DMS53 treated with DMSO at 0.1 percent for 48 hours (cell line): ENCODE measurements around the gene CEL.
A peak's percentile ranks its signal among the peaks of the same experiment; 100 is the strongest.
"Not testable (repeated sequence)": the region's sequence is repeated elsewhere in the genome, so short reads cannot be mapped to it uniquely, and the experiment has no call there.

Source experiments
- DNase-seq: peaks from one replicate; lab custom pipeline; 2025; ENCODE audit not compliant: unreplicated experiment; lab: John Stamatoyannopoulos, UW

CEL gene

GRCh38 chr9:133061764-133062145 is at the start of gene CEL:
Gene CEL (plus strand): TSS chr9:133061981. CDS start chr9:133062003, 22 bp downstream.
- not testable (repeated sequence) for DNase-seq

- DNase-seq: no peak
These were observed 47.1 kb upstream of the CEL start for GRCh38 chr9:133014696-133015095.

GRCh38 chr9:133023117-133023890 is 38.5 kb upstream of the CEL start:
- no peak for DNase-seq

DNA sequence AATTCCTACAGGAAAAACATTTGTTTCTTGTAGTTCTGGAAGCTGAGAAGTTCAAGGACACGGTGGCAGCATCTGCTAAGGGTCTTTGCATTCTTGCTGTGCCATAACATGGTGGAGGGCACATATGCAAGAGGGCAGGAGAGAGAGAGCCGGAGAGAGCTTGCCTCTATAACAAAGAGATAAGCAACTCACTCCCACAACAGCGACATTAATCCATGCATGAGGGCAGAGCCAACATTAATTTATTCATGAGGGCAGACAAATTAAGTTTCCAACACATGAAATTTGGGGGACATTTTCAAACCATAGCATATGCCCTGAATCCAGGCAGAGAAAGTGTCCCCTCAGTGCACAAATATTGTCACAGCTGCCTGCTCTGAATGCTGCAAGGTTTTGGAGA is 35.4 kb upstream of the CEL start:
- no peak for DNase-seq

DNA sequence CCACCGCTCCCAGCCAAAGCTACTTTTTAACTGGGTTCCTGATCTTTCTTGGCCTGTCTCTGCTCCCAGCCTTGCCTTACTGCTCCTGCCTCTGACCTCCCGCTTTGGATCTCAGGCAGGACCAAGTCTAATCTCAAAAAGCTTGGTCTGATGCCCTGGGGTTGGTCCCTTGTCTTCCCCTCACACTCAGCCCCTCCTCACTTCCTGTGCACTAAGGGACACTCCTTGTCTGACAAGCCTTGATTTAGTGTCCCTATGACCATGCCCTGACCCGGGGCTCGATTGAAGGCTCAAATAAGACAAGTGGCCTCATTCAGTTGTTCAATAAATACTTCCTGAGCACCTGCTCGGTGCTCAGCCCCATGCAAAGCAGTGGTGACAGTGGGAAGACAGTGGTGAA is 34.6 kb upstream of the CEL start:
- no peak for DNase-seq

GRCh38 chr9:133028221-133028620 is 33.6 kb upstream of the CEL start:
- no peak for DNase-seq

DNA sequence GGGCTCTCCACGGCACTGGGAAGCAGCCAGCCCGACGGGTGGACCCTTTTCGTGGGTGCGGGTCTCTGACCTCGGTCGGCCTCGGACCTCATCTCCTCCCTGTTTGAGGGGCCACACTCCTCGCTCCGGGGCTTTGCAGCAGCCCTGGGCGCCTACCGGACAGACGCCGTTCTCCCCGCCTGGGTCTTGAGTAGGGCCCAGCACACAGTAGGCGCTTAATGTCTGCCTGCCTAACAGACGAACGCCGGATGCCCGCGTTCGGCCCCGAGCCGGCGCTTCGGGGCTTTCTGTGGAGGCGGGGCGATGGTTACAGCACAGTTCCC is 31.8 kb upstream of the CEL start:
- no peak for DNase-seq

DNA sequence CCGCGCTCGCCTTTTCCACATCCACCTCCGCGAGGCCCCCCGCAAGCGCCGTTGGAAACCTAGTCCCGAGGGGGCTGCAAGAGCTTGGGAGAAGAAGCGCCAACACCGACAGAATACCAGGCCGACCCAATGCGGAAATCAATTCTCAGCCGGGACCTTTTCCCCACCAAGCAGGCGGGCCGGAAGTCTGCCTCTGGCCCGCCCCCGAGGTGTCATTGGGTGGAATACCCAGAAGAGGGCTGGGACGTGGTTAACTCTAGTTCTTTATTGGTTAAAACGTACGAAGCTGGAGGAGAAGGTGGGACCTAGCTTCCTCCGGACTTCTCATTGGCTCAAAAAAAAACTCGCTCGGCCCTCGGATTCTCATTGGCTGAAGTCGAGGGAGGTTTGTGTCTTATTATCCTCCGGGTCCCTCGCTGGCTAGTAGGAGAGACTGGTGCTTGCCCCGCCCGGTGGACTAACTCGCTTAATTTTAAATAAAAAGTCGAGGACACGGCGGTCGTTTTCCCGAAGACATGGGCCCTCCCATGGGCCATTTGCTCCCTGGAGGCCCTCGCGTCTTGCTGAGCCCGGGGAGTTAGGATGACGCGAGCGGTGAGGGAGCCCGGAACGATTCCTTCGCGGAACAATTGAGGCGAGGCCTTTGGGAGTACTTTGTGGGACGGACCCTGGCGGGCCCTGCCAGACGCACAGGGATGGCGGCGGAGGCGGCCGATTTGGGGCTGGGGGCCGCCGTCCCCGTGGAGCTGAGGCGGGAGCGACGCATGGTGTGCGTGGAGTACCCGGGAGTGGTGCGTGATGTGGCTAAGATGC is 31.3 kb upstream of the CEL start, which contains the start of gene GTF3C5:
Gene GTF3C5 (plus strand): TSS at position 681 of the 813 bp plus-strand sequence. CDS start 15 bp downstream, at position 696.
- peak; percentile 98 for DNase-seq

- DNase-seq: no peak
These were observed 30.7 kb upstream of the CEL start for GRCh38 chr9:133031130-133031422.

DNA sequence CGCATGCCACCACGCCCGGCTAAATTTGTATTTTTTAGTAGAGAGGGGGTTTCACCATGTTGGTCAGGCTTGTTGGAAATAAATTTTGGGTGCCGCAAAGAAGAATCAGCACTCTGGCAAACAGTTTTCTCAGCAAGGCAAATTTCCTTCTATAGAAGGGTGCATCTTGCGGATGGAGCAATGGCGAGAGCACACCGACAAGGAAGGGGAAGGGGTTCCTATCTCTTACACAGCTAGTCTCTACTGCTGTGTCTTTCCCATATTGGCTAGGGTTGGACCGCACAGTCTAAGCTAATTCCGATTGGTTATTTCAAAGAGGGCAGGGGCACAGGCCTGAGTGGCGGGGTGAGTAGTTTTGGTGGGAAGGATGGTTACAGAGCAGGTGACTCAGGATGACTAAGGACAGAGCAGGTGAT is 30.3 kb upstream of the CEL start:
- no peak for DNase-seq

GRCh38 chr9:133032171-133032570 is 29.6 kb upstream of the CEL start:
- no peak for DNase-seq

- no peak for DNase-seq
These were observed 26.1 kb upstream of the CEL start for GRCh38 chr9:133035669-133036068.

DNA sequence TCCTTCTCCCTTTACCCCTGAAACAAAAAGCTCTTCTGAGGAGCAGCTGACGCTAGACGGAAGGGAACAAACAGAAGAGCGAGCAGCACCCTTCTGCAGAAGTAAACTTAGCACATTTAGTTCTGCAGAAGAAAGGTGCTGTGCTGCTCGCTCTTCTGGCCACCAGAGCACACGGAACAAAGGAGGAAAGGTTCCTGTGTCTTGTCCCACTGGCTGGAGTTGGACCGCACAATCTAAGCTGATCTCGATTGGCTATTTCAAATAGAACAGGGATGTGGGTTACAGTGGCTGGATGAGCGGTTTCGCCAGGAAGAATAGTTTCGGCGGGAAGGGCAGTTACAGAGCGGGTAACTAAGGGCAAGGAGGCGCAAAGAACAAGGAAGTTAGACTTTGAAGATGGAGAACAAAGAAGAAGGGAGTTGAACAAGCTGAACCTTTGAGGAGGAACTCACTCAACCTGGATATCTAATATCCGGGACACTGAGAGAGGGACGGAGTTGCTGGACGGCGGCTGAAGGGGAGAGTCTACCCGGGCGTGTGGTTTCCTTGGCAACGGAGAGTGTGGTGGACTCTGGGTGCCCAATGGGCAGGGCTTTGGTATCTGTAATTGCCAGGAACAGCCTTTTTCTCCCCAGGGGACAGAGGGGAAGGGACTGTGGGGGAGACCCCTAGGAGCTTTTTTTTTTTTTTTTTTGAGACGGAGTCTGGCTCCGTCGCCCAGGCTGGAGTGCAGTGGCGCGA is 23.8 kb upstream of the CEL start:
- DNase-seq: no peak

- DNase-seq: not testable (repeated sequence)
These were observed 20.8 kb upstream of the CEL start for GRCh38 chr9:133040892-133041479.

GRCh38 chr9:133041958-133042357 is 19.8 kb upstream of the CEL start:
- no peak for DNase-seq

DNA sequence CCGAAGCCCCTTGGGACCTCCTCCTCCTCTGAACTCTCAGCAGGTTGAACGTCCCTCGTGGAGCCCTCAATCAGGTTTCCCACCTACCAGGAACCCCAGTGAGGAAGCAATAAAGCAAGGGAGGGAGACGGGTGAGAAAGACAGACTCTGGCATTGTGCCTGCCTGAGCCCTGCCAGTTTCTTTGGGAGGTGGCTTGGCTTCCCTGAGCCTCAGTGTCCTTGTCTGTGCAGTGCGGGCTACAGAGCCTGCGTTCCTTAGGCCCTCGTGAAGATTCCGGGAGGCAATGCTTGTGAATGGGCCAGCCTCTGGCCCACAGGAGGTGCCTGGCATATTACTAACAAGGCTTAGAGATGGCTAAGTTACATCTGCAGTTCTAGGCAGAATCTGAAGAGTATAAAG is 19.1 kb upstream of the CEL start:
- DNase-seq: no peak

GRCh38 chr9:133043449-133044035 is 18.2 kb upstream of the CEL start:
- DNase-seq: no peak

- no peak for DNase-seq
These were observed 17.7 kb upstream of the CEL start for GRCh38 chr9:133044125-133044524.

DNA sequence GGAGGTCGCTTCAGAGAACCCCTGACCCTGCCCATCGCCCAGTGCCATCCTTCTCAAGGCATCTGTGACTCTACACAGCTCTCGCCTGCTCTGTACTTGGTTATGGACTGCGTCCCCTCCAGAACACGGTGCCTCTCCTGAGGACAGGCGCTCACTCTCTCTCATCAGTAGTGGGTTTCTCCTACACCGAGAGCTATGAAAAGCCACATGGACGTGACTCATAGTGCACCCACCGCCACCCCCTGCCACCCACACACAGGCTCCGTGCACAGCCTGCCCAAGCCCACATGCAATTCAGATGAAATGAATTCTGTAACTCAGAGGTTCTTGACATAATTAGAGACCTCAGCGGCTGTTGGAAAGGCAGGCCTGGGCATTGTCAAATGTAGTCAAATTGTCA is 17.1 kb upstream of the CEL start:
- no peak for DNase-seq

GRCh38 chr9:133045132-133045531 is 16.6 kb upstream of the CEL start:
- no peak for DNase-seq
